Liver (tissue), 9 donors: ENCODE data around the gene TXK. TPM values are rescaled to one million over a fixed set of nuclear protein-coding genes. Genes with fewer than 3 reads are reported as not detected.

Experiments
- DNase-seq: peaks from one replicate; pipeline ENCODE4 v3.0.0-alpha.2; 2017; ENCODE audit warnings: low spot score
- H3K27ac ChIP-seq, 2 donors: one replicate each; pipeline ENCODE4 v1.7.0; 2013; ENCODE audit warnings: inconsistent platforms in 2 of 2, low read length in 2 of 2, control low read depth in 1 of 2, low read depth in 1 of 2, mild to moderate bottlenecking in 1 of 2
- H3K27me3 ChIP-seq, 4 donors: one replicate each; pipeline versions ENCODE4 v1.6.1 to v1.7.0; 2013; ENCODE audit warnings: low read length in 3 of 4, inconsistent platforms in 1 of 4, mild to moderate bottlenecking in 1 of 4, moderate library complexity in 1 of 4; ENCODE audit not compliant: control insufficient read depth in 4 of 4, insufficient read depth in 4 of 4
- H3K36me3 ChIP-seq, 4 donors: one replicate each; pipeline versions ENCODE4 v1.6.1 to v1.7.0; 2013; ENCODE audit warnings: low read length in 3 of 4, mild to moderate bottlenecking in 3 of 4, low read depth in 1 of 4, moderate library complexity in 1 of 4; ENCODE audit not compliant: control insufficient read depth in 4 of 4, insufficient read depth in 3 of 4
- H3K4me1 ChIP-seq, 4 donors: one replicate each; pipeline versions ENCODE4 v1.6.1 to v1.7.0; 2013; ENCODE audit warnings: low read length in 3 of 4, mild to moderate bottlenecking in 3 of 4, moderate library complexity in 1 of 4; ENCODE audit not compliant: control insufficient read depth in 4 of 4, insufficient read depth in 4 of 4
- H3K4me3 ChIP-seq, 3 donors: one replicate each; pipeline versions ENCODE4 v1.6.1 to v1.7.0; 2013; ENCODE audit warnings: low read length in 3 of 3, control low read depth in 1 of 3, low read depth in 1 of 3, mild to moderate bottlenecking in 1 of 3
- H3K9ac ChIP-seq, 2 donors: one replicate each; pipeline ENCODE4 v1.7.0; 2013; ENCODE audit warnings: low read length in 2 of 2, mild to moderate bottlenecking in 2 of 2, moderate library complexity in 2 of 2, control low read depth in 1 of 2, low read depth in 1 of 2
- H3K9me3 ChIP-seq, 4 donors: one replicate each; pipeline versions ENCODE4 v1.6.1 to v1.7.0; 2013; ENCODE audit warnings: low read length in 3 of 4; ENCODE audit not compliant: control insufficient read depth in 4 of 4
- ATF3 ChIP-seq: IDR thresholded peaks from 2 replicates; pipeline ENCODE4 v1.6.1; 2016; ENCODE audit warnings: antibody characterized with exemption
- CTCF ChIP-seq: fragments of 150-350 bp; IDR thresholded peaks from 2 replicates; pipeline ENCODE4 v1.5.1; 2017; ENCODE audit warnings: improper control_type of control experiment, low read depth, low read length; ENCODE audit not compliant: missing input control
- FOXA1 ChIP-seq: IDR thresholded peaks from 2 replicates; pipeline ENCODE4 v1.6.1; 2016; ENCODE audit warnings: antibody characterized with exemption
- FOXA2 ChIP-seq: IDR thresholded peaks from 2 replicates; pipeline ENCODE4 v1.6.1; 2016; ENCODE audit warnings: antibody characterized with exemption
- GABPA ChIP-seq, 2 donors: IDR thresholded peaks in 1 of 2; conservative IDR thresholded peaks in 1 of 2; 2 replicates each; pipeline ENCODE4 v1.6.1; 2016; ENCODE audit warnings: antibody characterized with exemption in 2 of 2, mild to moderate bottlenecking in 1 of 2, moderate library complexity in 1 of 2
- HNF4G ChIP-seq: IDR thresholded peaks from 2 replicates; pipeline ENCODE4 v1.6.1; 2016; ENCODE audit warnings: antibody characterized with exemption
- JUND ChIP-seq, 2 donors: IDR thresholded peaks; 2 replicates each; pipeline ENCODE4 v1.6.1; 2016; ENCODE audit warnings: antibody characterized with exemption in 2 of 2
- MAX ChIP-seq: IDR thresholded peaks from 2 replicates; pipeline ENCODE4 v1.6.1; 2016; ENCODE audit warnings: antibody characterized with exemption
- NR2F2 ChIP-seq: IDR thresholded peaks from 2 replicates; pipeline ENCODE4 v1.6.1; 2016; ENCODE audit warnings: antibody characterized with exemption
- RAD21 ChIP-seq, 2 donors: IDR thresholded peaks; 2 replicates each; pipeline ENCODE4 v1.6.1; 2016; ENCODE audit warnings: antibody characterized with exemption in 2 of 2, mild to moderate bottlenecking in 2 of 2
- REST ChIP-seq: IDR thresholded peaks from 2 replicates; pipeline ENCODE4 v1.6.1; 2016; ENCODE audit warnings: antibody characterized with exemption, mild to moderate bottlenecking
- SP1 ChIP-seq: IDR thresholded peaks from 2 replicates; pipeline ENCODE4 v1.6.1; 2018; ENCODE audit warnings: antibody characterized with exemption, mild to moderate bottlenecking
- YY1 ChIP-seq: IDR thresholded peaks from 2 replicates; pipeline ENCODE4 v1.6.1; 2016; ENCODE audit warnings: antibody characterized with exemption, mild to moderate bottlenecking
- ZBTB33 ChIP-seq: IDR thresholded peaks from 2 replicates; pipeline ENCODE4 v1.6.1; 2016; ENCODE audit warnings: antibody characterized with exemption
- WGBS: extraction: QIAGEN DNeasy Blood & Tissue Kit; methylation state at CpG from one replicate; pipeline ENCODE4 v1.1.7; 2013; 5-methylcytosine and 5-hydroxymethylcytosine counted together
- polyA plus RNA-seq, 2 donors: library from polyadenylated mRNA; stranded (reverse) in 1 of 2; unstranded in 1 of 2; fragments of 200-250 nt in 1 of 2; fragments of >200 nt in 1 of 2; fragmentation: Nextera tagmentation in 1 of 2; extraction: Ambion mirVana in 1 of 2; gene quantifications; one replicate each; pipeline versions ENCODE4 v1.2.1 to v1.2.3, GENCODE V29; 2013 to 2015
- total RNA-seq, 2 donors: library from RNA; depleted of rRNA; stranded (reverse); fragments of >200 nt; gene quantifications; one replicate each; pipeline ENCODE4 v1.2.3, GENCODE V29; 2014
- donor health status: healthy.
- donor health status: healthy.
- donor health status: healthy.
- donor health status: healthy.
- donor health status: healthy.

The TXK gene
- total and polyA plus RNA-seq, 4 donors, result 0.43 to 4.9 (median 1.4) TPM

- H3K27me3 ChIP-seq, result no peaks in the 10 kb centered on the region
- H3K9ac ChIP-seq, result no peak overlapping the region
- no peak for TF ChIP-seq YY1
- TF ChIP-seq FOXA1, result no peak
- no peak for TF ChIP-seq NR2F2
- DNase-seq, result no peak
- no peak overlapping the region for H3K27ac ChIP-seq
- H3K36me3 ChIP-seq, result no peaks in the 10 kb centered on the region
- 94% methylated on average over 1 of the region's 1 CpG for WGBS
- H3K9me3 ChIP-seq, result no peaks in the 10 kb centered on the region
- H3K4me1 ChIP-seq, result peaks cover 0 to 8% (median 4%) of the 10 kb centered on the region in 4 donors
- no peak overlapping the region for H3K4me3 ChIP-seq
Measured at GRCh38 chr4:48126621-48127020, 7.4 kb downstream of the TXK start.

GRCh38 chr4:48124870-48125269 is 9.2 kb downstream of the TXK start:
- no peak overlapping the region for H3K9ac ChIP-seq
- TF ChIP-seq ATF3 (no peak), FOXA2 (no peak), REST (no peak), YY1 (no peak), FOXA1 (no peak), ZBTB33 (no peak), GABPA (IDR thresholded peaks at IDR 0.05 in 1 of 2, conservative IDR thresholded peaks at IDR 0.05 in 1 of 2) (no peak), JUND (IDR thresholded peaks at IDR 0.05) (no peak)
- H3K27ac ChIP-seq, result no peak overlapping the region
- no peak overlapping the region for H3K4me3 ChIP-seq
- H3K9me3 ChIP-seq, result no peaks in the 10 kb centered on the region
- 80% methylated on average over 2 of the region's 2 CpGs for WGBS
- H3K4me1 ChIP-seq, result peaks cover 0 to 8% (median 4%) of the 10 kb centered on the region in 4 donors
- DNase-seq, result no peak
- no peaks in the 10 kb centered on the region for H3K27me3 ChIP-seq
- H3K36me3 ChIP-seq, result no peaks in the 10 kb centered on the region

GRCh38 chr4:48122756-48123155 is 11.3 kb downstream of the TXK start:
- TF ChIP-seq RAD21 (IDR thresholded peaks at IDR 0.05), result no peak
- TF ChIP-seq JUND (IDR thresholded peaks at IDR 0.05), result no peak
- TF ChIP-seq FOXA1, result no peak
- TF ChIP-seq CTCF, result no peak
- TF ChIP-seq FOXA2, result no peak
- TF ChIP-seq ZBTB33, result no peak
- no peak for TF ChIP-seq SP1
- TF ChIP-seq HNF4G, result no peak
- no peak for TF ChIP-seq ATF3
- TF ChIP-seq MAX, result no peak
- H3K27ac ChIP-seq, result no peak overlapping the region
- no peak overlapping the region for H3K9ac ChIP-seq
- no peaks in the 10 kb centered on the region for H3K9me3 ChIP-seq
- WGBS, result 80% methylated on average over 1 of the region's 1 CpG
- H3K4me3 ChIP-seq, result no peak overlapping the region
- H3K27me3 ChIP-seq, result no peaks in the 10 kb centered on the region
- DNase-seq, result no peak
- peaks cover 0 to 3% (median 1%) of the 10 kb centered on the region in 4 donors for H3K4me1 ChIP-seq
- H3K36me3 ChIP-seq, result no peaks in the 10 kb centered on the region
